ENCODE measurements around the gene SHROOM2. TPM values are rescaled to one million over a fixed set of nuclear protein-coding genes. Genes with fewer than 3 reads are reported as not detected.

Gene SHROOM2
- total RNA-seq, 1 experiment from 2014 or later, result 14.2 TPM

- Histone ChIP-seq H3K9me3 (no peaks in the 10 kb centered on the region), H3K36me3 (ENCODE audit: control insufficient read depth, insufficient read depth, low read length) (no peaks in the 10 kb centered on the region), H3K4me3 (ENCODE audit: low read depth, low read length) (no peak overlapping the region), H3K27me3 (replicated peaks; ENCODE audit: control insufficient read depth, insufficient read depth, low read length) (no peaks in the 10 kb centered on the region), H3K4me1 (no peaks in the 10 kb centered on the region)
- peak in 1 of 2 experiments; percentile 22 for DNase-seq
- TF ChIP-seq CTCF (IDR thresholded peaks at IDR 0.05; ENCODE audit: insufficient read depth in 1 of 2, low read depth in 1 of 2, low read length in 1 of 2, severe bottlenecking in 1 of 2, unreplicated experiment in 1 of 2), result peak; percentile 23 to 55
- POLR2A ChIA-PET, result no interaction called here
- intact Hi-C loops (cut with micrococcal nuclease; ENCODE audit: unreplicated experiment), result loop anchor here (1.0 to 5.0 kb wide), 2 partner anchors 101 to 131 kb away; no protein-coding TSS in a partner anchor
- CTCF ChIA-PET, result interaction anchor here (0.7 kb wide), 1 partner anchor 339 kb away, joined by 5 read pairs; no protein-coding TSS in a partner anchor
- no peak overlapping the region for H3K27ac Mint-ChIP-seq (ENCODE audit: unreplicated experiment)
- H3K4me3 Mint-ChIP-seq (ENCODE audit: unreplicated experiment), result no peak overlapping the region
- no peaks in the 10 kb centered on the region for H3K4me1 Mint-ChIP-seq (ENCODE audit: low read depth, unreplicated experiment)
- H3K36me3 Mint-ChIP-seq (ENCODE audit: insufficient read depth, unreplicated experiment), result no peaks in the 10 kb centered on the region
- no peaks in the 10 kb centered on the region for H3K9me3 Mint-ChIP-seq (ENCODE audit: unreplicated experiment)
- no TSS peak for BruUV-seq (replicated peaks)
- H3K27me3 Mint-ChIP-seq (ENCODE audit: insufficient read depth, unreplicated experiment), result no peaks in the 10 kb centered on the region
These were observed 202.5 kb downstream of the SHROOM2 start for GRCh38 chrX:9988762-9989161.

DNA sequence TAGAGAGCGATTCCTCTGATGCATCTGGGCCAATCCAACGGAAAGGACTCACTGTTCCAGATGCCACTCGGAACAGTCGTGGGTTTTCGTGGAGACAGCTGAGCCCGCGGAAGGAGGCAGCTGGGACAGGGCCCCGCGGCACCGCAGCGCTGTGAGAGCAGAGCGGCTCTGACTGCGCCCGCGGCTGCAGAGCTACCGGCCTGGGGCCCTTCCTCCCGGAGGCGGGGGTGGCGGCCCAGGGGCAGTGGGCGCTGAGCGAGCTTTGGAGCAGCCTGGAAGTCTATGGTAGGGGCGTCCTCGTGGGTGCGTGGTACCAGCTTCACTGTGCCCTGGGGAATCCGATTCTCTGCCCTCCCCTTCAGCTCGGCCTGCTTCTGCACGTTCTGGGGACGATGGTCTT, 205.8 kb downstream of the SHROOM2 start:
- H3K4me3 ChIP-seq (ENCODE audit: low read depth, low read length), result no peak overlapping the region
- intact Hi-C loops (cut with micrococcal nuclease; ENCODE audit: unreplicated experiment), result no loop called here
- H3K36me3 Mint-ChIP-seq (ENCODE audit: insufficient read depth, unreplicated experiment), result no peaks in the 10 kb centered on the region

GRCh38 chrX:9992724-9993123, 206.5 kb downstream of the SHROOM2 start:
- no TSS peak for BruUV-seq (replicated peaks)
- no peak for DNase-seq
- H3K27me3 ChIP-seq (replicated peaks; ENCODE audit: control insufficient read depth, insufficient read depth, low read length), result no peaks in the 10 kb centered on the region
- CTCF ChIA-PET, result no interaction called here
- Mint-ChIP-seq H3K9me3 (ENCODE audit: unreplicated experiment) (no peaks in the 10 kb centered on the region), H3K27me3 (ENCODE audit: insufficient read depth, unreplicated experiment) (no peaks in the 10 kb centered on the region), H3K27ac (ENCODE audit: unreplicated experiment) (no peak overlapping the region), H3K36me3 (ENCODE audit: insufficient read depth, unreplicated experiment) (no peaks in the 10 kb centered on the region), H3K4me1 (ENCODE audit: low read depth, unreplicated experiment) (peaks cover 5% of the 10 kb centered on the region), H3K4me3 (ENCODE audit: unreplicated experiment) (no peak overlapping the region)
- intact Hi-C loops (cut with micrococcal nuclease; ENCODE audit: unreplicated experiment), result no loop called here
- H3K36me3 ChIP-seq (ENCODE audit: control insufficient read depth, insufficient read depth, low read length), result no peaks in the 10 kb centered on the region
- H3K4me3 ChIP-seq (ENCODE audit: low read depth, low read length), result no peak overlapping the region
- POLR2A ChIA-PET, result no interaction called here
- TF ChIP-seq CTCF (IDR thresholded peaks at IDR 0.05; ENCODE audit: insufficient read depth in 1 of 2, low read depth in 1 of 2, low read length in 1 of 2, severe bottlenecking in 1 of 2, unreplicated experiment in 1 of 2), result no peak
- H3K9me3 ChIP-seq, result no peaks in the 10 kb centered on the region
- H3K4me1 ChIP-seq, result peaks cover 7% of the 10 kb centered on the region; the same call in 1 of the 2 replicates

More for the DNA sequence above, 205.8 kb downstream of the SHROOM2 start:
- Histone ChIP-seq H3K27me3 (replicated peaks; ENCODE audit: control insufficient read depth, insufficient read depth, low read length) (no peaks in the 10 kb centered on the region), H3K9me3 (no peaks in the 10 kb centered on the region), H3K36me3 (ENCODE audit: control insufficient read depth, insufficient read depth, low read length) (no peaks in the 10 kb centered on the region), H3K4me1 (peaks cover 4% of the 10 kb centered on the region; the same call in 1 of the 2 replicates)
- TF ChIP-seq CTCF (IDR thresholded peaks at IDR 0.05; ENCODE audit: insufficient read depth in 1 of 2, low read depth in 1 of 2, low read length in 1 of 2, severe bottlenecking in 1 of 2, unreplicated experiment in 1 of 2), result no peak
- no peak overlapping the region for H3K4me3 Mint-ChIP-seq (ENCODE audit: unreplicated experiment)
- no peak overlapping the region for H3K27ac Mint-ChIP-seq (ENCODE audit: unreplicated experiment)
- CTCF ChIA-PET, result interaction anchor here (1.3 kb wide), 1 partner anchor 128 kb away, joined by 3 read pairs; no protein-coding TSS in a partner anchor
- no TSS peak for BruUV-seq (replicated peaks)
- no peaks in the 10 kb centered on the region for H3K9me3 Mint-ChIP-seq (ENCODE audit: unreplicated experiment)
- no peaks in the 10 kb centered on the region for H3K4me1 Mint-ChIP-seq (ENCODE audit: low read depth, unreplicated experiment)
- H3K27me3 Mint-ChIP-seq (ENCODE audit: insufficient read depth, unreplicated experiment), result no peaks in the 10 kb centered on the region
- POLR2A ChIA-PET, result no interaction called here
- DNase-seq, result no peak
